Endothelial cell (in vitro differentiated cells): ENCODE data around the gene SPINT2. TPM values are rescaled to one million over a fixed set of nuclear protein-coding genes. Genes with fewer than 3 reads are reported as not detected.

ENCODE experiments used
- DNase-seq: peaks from one replicate; pipeline ENCODE4 v3.0.0; 2021; ENCODE audit warnings: low spot score
- H3K27ac Mint-ChIP-seq: one replicate; pipeline ENCODE4 v1.8.0; 2021; ENCODE audit warnings: mixed read lengths, inconsistent platforms; ENCODE audit not compliant: unreplicated experiment
- H3K27me3 Mint-ChIP-seq: one replicate; pipeline ENCODE4 v1.8.0; 2021; ENCODE audit warnings: mild to moderate bottlenecking, moderate library complexity, mixed read lengths, inconsistent platforms; ENCODE audit not compliant: unreplicated experiment
- H3K36me3 Mint-ChIP-seq: one replicate; pipeline ENCODE4 v1.8.0; 2021; ENCODE audit warnings: mild to moderate bottlenecking, low read depth, mixed read lengths, inconsistent platforms; ENCODE audit not compliant: unreplicated experiment
- H3K4me1 Mint-ChIP-seq: one replicate; pipeline ENCODE4 v1.8.0; 2021; ENCODE audit warnings: mild to moderate bottlenecking, mixed read lengths, inconsistent platforms; ENCODE audit not compliant: unreplicated experiment
- H3K4me3 Mint-ChIP-seq: one replicate; pipeline ENCODE4 v1.8.0; 2021; ENCODE audit warnings: mild to moderate bottlenecking, mixed read lengths, inconsistent platforms; ENCODE audit not compliant: unreplicated experiment
- H3K9me3 Mint-ChIP-seq: one replicate; pipeline ENCODE4 v1.8.0; 2021; ENCODE audit warnings: mixed read lengths, inconsistent platforms; ENCODE audit not compliant: unreplicated experiment
- CTCF ChIP-seq: fragments of 200-600 bp; sonication (generic); IDR thresholded peaks from one replicate; pipeline ENCODE4 v1.5.0; 2021; ENCODE audit warnings: antibody characterized with exemption; ENCODE audit not compliant: unreplicated experiment
- total RNA-seq: library from RNA; stranded (reverse); fragmentation: NEBNext Ultra II Directional; extraction: Animal tissue kit (Norgen Biotek cat#: 25700); gene quantifications from one replicate; pipeline ENCODE4 v1.2.1, GENCODE V29; 2021; ENCODE audit not compliant: unreplicated experiment

SPINT2 gene
- total RNA-seq, 1 donor from 2014 or later, result 93.4 TPM

- Mint-ChIP-seq H3K27me3 (peaks cover 18% of the 10 kb centered on the region), H3K9me3 (no peaks in the 10 kb centered on the region), H3K27ac (no peak overlapping the region), H3K4me1 (peaks cover 6% of the 10 kb centered on the region), H3K4me3 (no peak overlapping the region), H3K36me3 (peaks cover 13% of the 10 kb centered on the region)
- TF ChIP-seq CTCF, result no peak
- DNase-seq, result no peak
These were observed 43.0 kb upstream of the SPINT2 start for GRCh38 chr19:38221421-38221820.

DNA sequence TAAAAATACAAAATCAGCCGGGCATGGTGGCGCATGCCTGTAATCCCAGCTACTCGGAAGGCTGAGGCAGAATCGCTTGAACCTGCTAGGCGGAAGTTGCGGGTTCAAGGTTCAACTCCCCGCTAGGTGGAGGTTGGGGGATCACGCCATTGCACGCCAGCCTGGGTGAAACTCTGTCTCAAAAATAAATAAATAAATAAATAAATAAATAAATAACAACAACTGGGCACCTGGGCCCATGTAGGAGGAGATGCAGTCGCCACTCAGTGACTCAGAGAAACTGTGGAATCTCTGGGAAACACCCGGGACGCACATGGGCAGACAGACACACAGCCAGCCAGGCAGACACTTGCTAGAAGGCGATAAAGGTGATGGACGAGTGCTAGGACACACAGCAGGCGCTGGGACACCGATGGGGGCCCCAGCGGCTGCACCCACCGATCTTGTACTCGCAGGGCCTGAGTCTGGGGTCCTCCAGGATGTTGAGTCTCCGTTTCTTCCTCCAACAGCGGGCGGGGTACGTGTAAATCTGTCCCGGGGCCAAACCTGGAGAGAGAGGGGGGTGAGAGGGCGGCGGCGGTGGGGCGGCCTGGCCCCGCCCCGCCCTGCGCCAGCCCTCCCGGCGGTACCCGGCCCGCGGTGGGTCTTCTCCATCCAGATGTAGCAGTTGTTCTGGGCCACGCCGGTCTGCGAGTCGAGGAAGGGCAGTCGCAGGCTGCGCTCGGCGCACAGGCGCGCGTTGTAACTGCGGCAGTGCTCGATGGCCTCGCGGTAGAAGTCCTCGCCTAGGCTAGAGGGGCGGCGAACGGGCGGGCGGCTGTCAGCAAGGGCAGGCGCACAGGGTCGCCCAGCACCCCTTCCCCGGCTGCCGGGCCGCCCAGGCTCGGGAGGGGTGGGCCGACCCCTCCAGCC is 42.2 kb upstream of the SPINT2 start:
- peaks cover 11% of the 10 kb centered on the region for H3K4me1 Mint-ChIP-seq
- H3K4me3 Mint-ChIP-seq, result no peak overlapping the region
- H3K9me3 Mint-ChIP-seq, result no peaks in the 10 kb centered on the region
- TF ChIP-seq CTCF, result no peak
- peaks cover 17% of the 10 kb centered on the region for H3K36me3 Mint-ChIP-seq
- no peak for DNase-seq
- H3K27me3 Mint-ChIP-seq, result peaks cover 15% of the 10 kb centered on the region
- no peak overlapping the region for H3K27ac Mint-ChIP-seq

DNA sequence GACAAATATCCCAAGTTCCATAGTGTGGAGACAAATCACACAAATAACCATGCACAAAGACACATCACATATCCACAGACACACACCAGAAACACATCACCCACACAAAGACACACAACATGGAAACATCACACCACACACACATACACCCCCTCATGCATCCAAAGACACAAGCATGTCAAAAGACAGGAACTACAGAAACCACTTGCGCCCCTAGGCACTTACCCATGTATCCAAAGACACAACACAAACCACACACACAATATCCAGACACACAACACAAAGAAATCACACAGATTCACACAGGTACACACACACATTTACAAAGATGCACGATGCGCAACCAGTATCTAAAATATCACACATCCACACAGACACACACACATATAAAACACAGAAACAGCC is 41.3 kb upstream of the SPINT2 start:
- TF ChIP-seq CTCF, result no peak
- H3K4me3 Mint-ChIP-seq, result peak overlapping the region; percentile 93
- H3K27me3 Mint-ChIP-seq, result peaks cover 20% of the 10 kb centered on the region

GRCh38 chr19:38223617-38224013 is 40.8 kb upstream of the SPINT2 start:
- Mint-ChIP-seq H3K27ac (peak overlapping the region; percentile 14), H3K9me3 (no peaks in the 10 kb centered on the region), H3K4me1 (peaks cover 15% of the 10 kb centered on the region), H3K4me3 (peak overlapping the region; percentile 93), H3K27me3 (peaks cover 18% of the 10 kb centered on the region), H3K36me3 (peaks cover 17% of the 10 kb centered on the region)
- no peak for TF ChIP-seq CTCF
- DNase-seq, result no peak

More for the DNA sequence above, 41.3 kb upstream of the SPINT2 start:
- Mint-ChIP-seq H3K9me3 (no peaks in the 10 kb centered on the region), H3K27ac (peak overlapping the region; percentile 14), H3K4me1 (peaks cover 15% of the 10 kb centered on the region), H3K36me3 (peaks cover 17% of the 10 kb centered on the region)
- no peak for DNase-seq
